Activated naive CD8-positive, alpha-beta T cell (primary cell): Measurements from ENCODE around the gene RAD9A.

Experiments used
- H3K27ac Mint-ChIP-seq: one replicate; pipeline ENCODE4 v1.8.0; 2021; ENCODE audit warnings: mixed read lengths
- H3K27me3 Mint-ChIP-seq: one replicate; pipeline ENCODE4 v1.8.0; 2021; ENCODE audit warnings: mixed read lengths
- H3K36me3 Mint-ChIP-seq: one replicate; pipeline ENCODE4 v1.8.0; 2021; ENCODE audit warnings: mixed read lengths
- H3K4me1 Mint-ChIP-seq: one replicate; pipeline ENCODE4 v1.8.0; 2021; ENCODE audit warnings: low read depth, mixed read lengths
- H3K4me3 Mint-ChIP-seq: one replicate; pipeline ENCODE4 v1.8.0; 2021; ENCODE audit warnings: mild to moderate bottlenecking, mixed read lengths
- H3K9me3 Mint-ChIP-seq: one replicate; pipeline ENCODE4 v1.8.0; 2021; ENCODE audit warnings: low read depth, mixed read lengths

The RAD9A gene

GRCh38 chr11:67428052-67429001, 36.5 kb downstream of the RAD9A start, which contains the start of gene RPS6KB2:
Gene RPS6KB2, plus strand, starts transcription at chr11:67428494. Its CDS starts 52 bp downstream, at chr11:67428546.
- Mint-ChIP-seq H3K27me3 (no peaks in the 10 kb centered on the region), H3K9me3 (no peaks in the 10 kb centered on the region), H3K36me3 (no peaks in the 10 kb centered on the region), H3K4me3 (peak within 1 kb of the TSS; percentile 97), H3K4me1 (peaks cover 49% of the 10 kb centered on the region), H3K27ac (peak within 1 kb of the TSS; percentile 96)

- H3K27me3 Mint-ChIP-seq: no peaks in the 10 kb centered on the region
- H3K4me1 Mint-ChIP-seq: peaks cover 56% of the 10 kb centered on the region
- no peaks in the 10 kb centered on the region for H3K9me3 Mint-ChIP-seq
- peak overlapping the region; percentile 97 for H3K4me3 Mint-ChIP-seq
- peak overlapping the region; percentile 90 for H3K27ac Mint-ChIP-seq
- no peaks in the 10 kb centered on the region for H3K36me3 Mint-ChIP-seq
Observed at GRCh38 chr11:67429038-67429668, 37.4 kb downstream of the RAD9A start.

GRCh38 chr11:67429722-67430121, 37.9 kb downstream of the RAD9A start:
- H3K36me3 Mint-ChIP-seq: no peaks in the 10 kb centered on the region
- peak overlapping the region; percentile 90 for H3K27ac Mint-ChIP-seq
- no peaks in the 10 kb centered on the region for H3K9me3 Mint-ChIP-seq
- H3K4me1 Mint-ChIP-seq: peaks cover 55% of the 10 kb centered on the region
- H3K27me3 Mint-ChIP-seq: no peaks in the 10 kb centered on the region
- H3K4me3 Mint-ChIP-seq: peak overlapping the region; percentile 97

- no peaks in the 10 kb centered on the region for H3K36me3 Mint-ChIP-seq
- H3K27ac Mint-ChIP-seq: peak overlapping the region; percentile 55
- H3K27me3 Mint-ChIP-seq: no peaks in the 10 kb centered on the region
- H3K4me3 Mint-ChIP-seq: peak overlapping the region; percentile 57
- peaks cover 59% of the 10 kb centered on the region for H3K4me1 Mint-ChIP-seq
- H3K9me3 Mint-ChIP-seq: no peaks in the 10 kb centered on the region
Observed at GRCh38 chr11:67431346-67432249, 39.8 kb downstream of the RAD9A start.

GRCh38 chr11:67432655-67433349, 41.0 kb downstream of the RAD9A start:
- Mint-ChIP-seq H3K9me3 (no peaks in the 10 kb centered on the region), H3K27ac (peak overlapping the region; percentile 73), H3K36me3 (no peaks in the 10 kb centered on the region), H3K27me3 (no peaks in the 10 kb centered on the region), H3K4me3 (peak overlapping the region; percentile 57), H3K4me1 (peaks cover 56% of the 10 kb centered on the region)

GRCh38 chr11:67433536-67434394, 42.0 kb downstream of the RAD9A start:
- H3K9me3 Mint-ChIP-seq: no peaks in the 10 kb centered on the region
- H3K27ac Mint-ChIP-seq: peak overlapping the region; percentile 84
- H3K27me3 Mint-ChIP-seq: no peaks in the 10 kb centered on the region
- H3K36me3 Mint-ChIP-seq: no peaks in the 10 kb centered on the region
- H3K4me3 Mint-ChIP-seq: peak overlapping the region; percentile 60
- H3K4me1 Mint-ChIP-seq: peaks cover 54% of the 10 kb centered on the region

GRCh38 chr11:67434395-67434881, 42.7 kb downstream of the RAD9A start:
- Mint-ChIP-seq H3K36me3 (no peaks in the 10 kb centered on the region), H3K27me3 (no peaks in the 10 kb centered on the region), H3K9me3 (no peaks in the 10 kb centered on the region), H3K4me3 (peak overlapping the region; percentile 60), H3K4me1 (peaks cover 54% of the 10 kb centered on the region), H3K27ac (peak overlapping the region; percentile 84)

GRCh38 chr11:67435031-67435726, 43.4 kb downstream of the RAD9A start:
- no peaks in the 10 kb centered on the region for H3K27me3 Mint-ChIP-seq
- peaks cover 59% of the 10 kb centered on the region for H3K4me1 Mint-ChIP-seq
- H3K27ac Mint-ChIP-seq: peak overlapping the region; percentile 92
- no peaks in the 10 kb centered on the region for H3K36me3 Mint-ChIP-seq
- no peaks in the 10 kb centered on the region for H3K9me3 Mint-ChIP-seq
- peak overlapping the region; percentile 94 for H3K4me3 Mint-ChIP-seq

GRCh38 chr11:67435727-67436458, 44.1 kb downstream of the RAD9A start:
- Mint-ChIP-seq H3K4me3 (peak overlapping the region; percentile 94), H3K27ac (peak overlapping the region; percentile 92), H3K4me1 (peaks cover 58% of the 10 kb centered on the region), H3K36me3 (no peaks in the 10 kb centered on the region), H3K27me3 (no peaks in the 10 kb centered on the region), H3K9me3 (no peaks in the 10 kb centered on the region)

- Mint-ChIP-seq H3K27me3 (no peaks in the 10 kb centered on the region), H3K4me3 (peak overlapping the region; percentile 94), H3K36me3 (no peaks in the 10 kb centered on the region), H3K9me3 (no peaks in the 10 kb centered on the region), H3K27ac (peak overlapping the region; percentile 88), H3K4me1 (peaks cover 61% of the 10 kb centered on the region)
Observed at GRCh38 chr11:67436459-67437081, 44.8 kb downstream of the RAD9A start.

GRCh38 chr11:67437082-67437808, 45.5 kb downstream of the RAD9A start, which contains the start of gene PTPRCAP:
Gene PTPRCAP, minus strand, starts transcription at chr11:67437682. Its CDS starts 63 bp downstream, at chr11:67437619.
- H3K27me3 Mint-ChIP-seq: no peaks in the 10 kb centered on the region
- peak within 1 kb of the TSS; percentile 94 for H3K4me3 Mint-ChIP-seq
- no peaks in the 10 kb centered on the region for H3K9me3 Mint-ChIP-seq
- H3K36me3 Mint-ChIP-seq: no peaks in the 10 kb centered on the region
- peaks cover 61% of the 10 kb centered on the region for H3K4me1 Mint-ChIP-seq
- peak within 1 kb of the TSS; percentile 88 for H3K27ac Mint-ChIP-seq
